CD4-positive, alpha-beta T cell treated with Interleukin-4 for 4 hours (primary cell): ENCODE measurements around the gene ADRB2.
"Not testable (repeated sequence)": the region's sequence is repeated elsewhere in the genome, so short reads cannot be mapped to it uniquely, and the experiment has no call there.

Experiments used
- DNase-seq: peaks from one replicate; pipeline ENCODE4 v3.0.0-alpha.2; 2020

The ADRB2 gene

DNA sequence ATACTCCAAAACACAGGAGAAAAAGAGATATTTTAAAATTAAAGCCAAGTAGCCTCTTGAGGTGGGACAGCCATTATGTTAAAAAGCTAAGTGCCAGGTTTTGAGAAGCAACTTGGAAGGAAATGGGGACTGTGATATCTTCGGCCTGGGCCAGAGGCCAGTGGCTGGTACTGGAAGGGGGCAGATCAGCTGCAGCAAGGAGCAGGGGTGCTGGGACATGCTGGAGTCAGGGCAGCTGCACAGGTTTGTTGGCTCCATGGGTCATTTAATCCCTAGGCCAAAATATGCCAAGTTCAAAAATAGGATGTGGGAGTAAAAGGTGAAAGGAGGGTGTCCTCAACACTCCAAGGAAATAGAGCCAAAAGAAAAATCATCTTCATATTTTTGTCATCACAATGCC lies 30.0 kb downstream of the ADRB2 start:
- no peak for DNase-seq

DNA sequence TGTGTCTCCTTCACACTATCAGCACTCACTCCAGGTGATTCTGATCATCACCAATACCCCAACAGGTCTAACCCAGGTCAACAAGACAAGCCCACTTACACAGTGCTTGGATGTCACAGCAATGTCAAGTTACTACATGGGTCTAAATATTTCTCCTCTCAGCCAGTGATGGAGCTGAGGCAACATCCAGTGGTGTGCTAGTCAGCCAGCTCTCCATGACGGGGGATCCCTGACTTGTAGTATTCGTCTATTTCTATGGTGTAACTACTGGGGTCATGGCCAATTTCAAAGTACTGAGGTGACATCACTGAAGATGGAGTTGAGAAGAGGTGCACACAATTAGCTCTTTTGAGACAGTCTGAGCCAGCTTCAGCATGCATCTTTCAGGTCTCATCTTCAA lies 31.1 kb downstream of the ADRB2 start:
- DNase-seq, result no peak

- DNase-seq, result no peak
Measured at GRCh38 chr5:148858106-148858505, 31.7 kb downstream of the ADRB2 start.

GRCh38 chr5:148858547-148858946 lies 32.1 kb downstream of the ADRB2 start:
- DNase-seq, result no peak

DNA sequence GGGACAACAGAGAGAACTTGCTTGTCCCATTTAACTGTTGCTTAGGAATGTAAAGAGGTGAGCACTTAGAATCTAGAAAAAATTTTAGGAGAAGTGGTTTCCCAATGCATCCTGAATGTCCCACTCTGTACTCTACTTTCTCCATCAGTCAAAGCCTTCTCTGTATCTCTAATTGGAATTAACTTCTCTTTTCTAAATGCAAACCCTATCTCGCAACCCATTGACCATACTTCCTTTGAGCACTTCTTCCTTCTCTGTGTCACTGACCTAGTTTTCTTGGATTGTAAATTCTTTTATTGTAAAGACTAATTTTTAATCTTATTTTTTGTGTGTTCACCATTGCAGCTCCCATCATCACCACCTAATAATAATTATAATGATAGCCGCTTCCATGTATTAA lies 33.3 kb downstream of the ADRB2 start:
- no peak for DNase-seq

- DNase-seq, result no peak
Measured at GRCh38 chr5:148860599-148860998, 34.2 kb downstream of the ADRB2 start.

- no peak for DNase-seq
Measured at GRCh38 chr5:148861088-148861487, 34.7 kb downstream of the ADRB2 start.

DNA sequence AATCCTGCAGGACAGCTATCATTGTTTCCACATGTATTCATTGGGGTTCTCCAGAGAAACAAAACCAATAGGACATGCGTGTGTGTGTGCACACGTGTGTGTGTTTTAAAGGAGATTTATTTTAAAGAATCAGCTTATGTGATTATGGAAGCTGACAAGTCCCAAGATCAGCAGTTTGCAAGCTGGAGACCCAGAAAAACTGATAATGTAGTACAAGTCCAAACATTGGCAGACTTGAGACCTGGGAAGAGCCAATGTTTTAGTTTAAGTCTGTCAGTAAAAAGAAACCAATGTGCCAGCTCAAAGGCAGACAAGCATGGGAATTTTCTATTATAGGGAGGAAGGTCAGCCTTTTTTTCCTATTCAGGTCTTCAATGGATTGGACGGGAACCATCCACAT lies 35.3 kb downstream of the ADRB2 start:
- no peak for DNase-seq

GRCh38 chr5:148864113-148864841 lies 37.9 kb downstream of the ADRB2 start:
- no peak for DNase-seq

- DNase-seq, result no peak
Measured at GRCh38 chr5:148866024-148866423, 39.6 kb downstream of the ADRB2 start.

DNA sequence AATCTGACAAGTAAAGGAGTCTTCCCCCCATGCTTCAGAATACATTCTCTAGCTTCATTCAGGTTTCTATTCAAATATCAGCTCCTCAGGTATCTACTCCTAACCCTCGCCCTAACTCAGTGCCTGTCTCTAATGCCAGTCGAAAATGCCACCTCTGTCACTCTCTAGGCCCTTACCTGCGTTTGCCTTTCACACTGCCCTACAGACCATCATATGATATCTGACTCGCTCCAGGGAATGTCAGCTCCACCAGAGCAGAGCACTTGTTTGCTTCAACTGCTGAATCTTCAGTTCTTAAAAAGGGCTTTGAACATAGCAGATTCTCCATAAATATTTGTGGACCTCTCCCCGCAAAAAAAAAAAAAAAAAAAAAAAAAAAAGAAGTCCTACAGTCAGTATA lies 46.7 kb downstream of the ADRB2 start:
- DNase-seq, result no peak

GRCh38 chr5:148873690-148874485 lies 47.5 kb downstream of the ADRB2 start:
- no peak for DNase-seq

DNA sequence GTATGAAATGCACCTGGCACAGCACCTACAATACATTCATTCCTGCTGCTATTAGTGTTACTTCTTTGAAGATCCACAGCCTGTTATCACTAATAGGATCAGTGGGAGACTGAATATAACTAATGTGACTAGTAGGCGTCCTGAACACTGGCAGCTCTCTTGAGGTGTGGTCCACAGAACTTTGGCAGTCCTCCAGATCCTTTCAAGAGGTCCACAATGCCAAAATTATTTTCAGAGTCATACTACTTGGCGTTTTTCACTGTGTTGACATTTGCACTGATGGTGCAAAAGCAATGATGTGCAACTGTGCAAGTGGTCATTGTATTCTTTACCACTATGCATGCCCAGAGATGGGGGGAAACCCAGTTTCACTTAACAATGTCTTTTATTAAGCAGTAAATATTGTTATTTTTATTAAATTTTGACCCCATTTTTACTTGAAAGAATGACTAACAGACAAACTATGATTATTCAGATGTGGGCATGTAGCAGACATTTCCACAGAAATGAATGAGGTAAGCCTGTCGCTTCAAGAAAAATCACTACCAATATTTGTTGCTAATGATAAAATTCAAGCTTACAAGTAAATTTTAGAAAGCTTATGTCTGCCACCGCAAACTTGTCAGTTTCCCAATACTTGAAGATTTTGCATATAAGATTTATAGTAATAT lies 48.9 kb downstream of the ADRB2 start:
- DNase-seq, result no peak

DNA sequence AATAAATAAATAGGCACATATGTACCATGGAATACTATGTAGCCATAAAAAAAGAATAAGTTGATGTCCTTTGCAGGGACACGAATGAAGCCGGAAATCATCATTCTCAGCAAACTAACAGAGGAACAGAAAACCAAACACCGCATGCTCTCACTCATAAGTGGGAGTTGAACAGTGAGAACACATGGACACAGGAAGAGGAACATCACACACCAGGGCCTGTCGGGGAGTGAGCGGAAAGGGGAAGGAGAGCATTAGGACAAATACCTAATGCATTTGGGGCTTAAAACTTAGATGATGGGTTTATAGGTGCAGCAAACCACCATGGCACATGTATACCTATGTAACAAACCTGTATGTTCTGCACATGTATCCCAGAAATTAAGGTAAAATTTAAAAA lies 51.0 kb downstream of the ADRB2 start:
- DNase-seq, result not testable (repeated sequence)
